K562 (cell line): ENCODE measurements around the gene CDNF. TPM values are rescaled to one million over a fixed set of nuclear protein-coding genes. Genes with fewer than 3 reads are reported as not detected.
A peak's percentile ranks its signal among the peaks of the same experiment; 100 is the strongest.

Source experiments
- ARID1B ChIP-seq: fragments of 450-650 bp; IDR thresholded peaks from 2 replicates; pipeline ENCODE4 v1.6.1; 2016; ENCODE audit warnings: antibody characterized with exemption, mild to moderate bottlenecking, inconsistent platforms
- BRD4 ChIP-seq: fragments of 200-600 bp; sonication (generic); IDR thresholded peaks from 2 replicates; pipeline ENCODE4 v1.6.1; 2017; ENCODE audit warnings: inconsistent platforms
- CEBPB ChIP-seq: fragments of 450-650 bp; IDR thresholded peaks from 2 replicates; pipeline ENCODE4 v1.6.1; 2016; ENCODE audit warnings: missing genetic modification characterization, missing compliant biosample characterization
- CHD2 ChIP-seq: IDR thresholded peaks from 2 replicates; pipeline ENCODE4 v1.6.1; 2011; ENCODE audit warnings: low read depth, low read length
- CREB5 ChIP-seq: fragments of 250-450 bp; sonication (Bioruptor Pico); IDR thresholded peaks from 2 replicates; pipeline ENCODE4 v1.5.0; 2020; ENCODE audit warnings: mild to moderate bottlenecking
- EP400 ChIP-seq: fragments of 450-650 bp; IDR thresholded peaks from 2 replicates; pipeline ENCODE4 v1.6.1; 2017; ENCODE audit warnings: antibody characterized with exemption, mild to moderate bottlenecking, moderate library complexity
- GABPB1 ChIP-seq: sonication (generic); formaldehyde crosslinking; IDR thresholded peaks from 2 replicates; pipeline ENCODE4 v1.8.0; 2022; ENCODE audit warnings: mild to moderate bottlenecking, missing genetic modification reagents
- GTF2B ChIP-seq: IDR thresholded peaks from 2 replicates; pipeline ENCODE4 v1.6.1; 2011; ENCODE audit not compliant: insufficient read length; ENCODE audit errors: extremely low read depth
- GTF3C2 ChIP-seq: IDR thresholded peaks from 3 replicates; pipeline ENCODE4 v1.6.1; 2011; ENCODE audit warnings: borderline replicate concordance, mild to moderate bottlenecking, moderate library complexity; ENCODE audit not compliant: insufficient read length; ENCODE audit errors: extremely low read depth
- IRF2 ChIP-seq: sonication (generic); formaldehyde crosslinking; IDR thresholded peaks from 2 replicates; pipeline ENCODE4 v1.8.1; 2022; ENCODE audit warnings: mild to moderate bottlenecking, missing genetic modification reagents
- MCM7 ChIP-seq, 2 experiments: fragments of 450-650 bp; IDR thresholded peaks; 2 replicates each; pipeline ENCODE4 v1.6.1; 2016 to 2018
- MTA1 ChIP-seq: fragments of 450-650 bp; IDR thresholded peaks from 2 replicates; pipeline ENCODE4 v1.6.1; 2017; ENCODE audit warnings: borderline replicate concordance
- MTF1 ChIP-seq: fragments of 250-450 bp; sonication (Bioruptor Pico); IDR thresholded peaks from 2 replicates; pipeline ENCODE4 v1.9.0; 2021; ENCODE audit warnings: moderate library complexity, mild to moderate bottlenecking, inconsistent platforms, borderline replicate concordance
- MYNN ChIP-seq, 2 experiments: sonication (generic); formaldehyde crosslinking in 1 of 2; IDR thresholded peaks; 2 replicates each; pipeline versions ENCODE4 v1.5.0 to v1.6.1; 2016 to 2020; ENCODE audit warnings: antibody characterized with exemption in 1 of 2, missing genetic modification reagents in 1 of 2
- NCOR1 ChIP-seq: fragments of 450-650 bp; IDR thresholded peaks from 2 replicates; pipeline ENCODE4 v1.6.1; 2016; ENCODE audit warnings: mild to moderate bottlenecking, moderate library complexity
- NRF1 ChIP-seq, 2 experiments: fragments of 450-650 bp; IDR thresholded peaks in 1 of 2; conservative IDR thresholded peaks in 1 of 2; 2 replicates each; pipeline ENCODE4 v1.6.1; 2014; ENCODE audit warnings: mild to moderate bottlenecking in 2 of 2
- NUFIP1 ChIP-seq: fragments of 450-650 bp; IDR thresholded peaks from 2 replicates; pipeline ENCODE4 v1.6.1; 2018; ENCODE audit not compliant: partially characterized antibody
- POU5F1 ChIP-seq: fragments of 150-350 bp; IDR thresholded peaks from 2 replicates; pipeline ENCODE4 v1.6.1; 2014; ENCODE audit warnings: borderline replicate concordance, low read length, low read depth, mild to moderate bottlenecking; ENCODE audit not compliant: partially characterized antibody
- SAFB2 ChIP-seq: fragments of 200-400 bp; formaldehyde crosslinking; IDR thresholded peaks from 2 replicates; pipeline ENCODE4 v1.6.1; 2018; ENCODE audit warnings: borderline replicate concordance, low read length, low read depth, moderate library complexity; ENCODE audit not compliant: severe bottlenecking
- SMARCA4 ChIP-seq: fragments of 450-650 bp; IDR thresholded peaks from 2 replicates; pipeline ENCODE4 v1.6.1; 2016
- TCF7 ChIP-seq: sonication (generic); IDR thresholded peaks from 2 replicates; pipeline ENCODE4 v1.6.1; 2016; ENCODE audit warnings: antibody characterized with exemption, borderline replicate concordance
- THRAP3 ChIP-seq: fragments of 450-650 bp; IDR thresholded peaks from 2 replicates; pipeline ENCODE4 v1.6.1; 2016; ENCODE audit warnings: mild to moderate bottlenecking, inconsistent platforms, borderline replicate concordance
- ZBTB17 ChIP-seq: fragments of 450-650 bp; formaldehyde crosslinking; IDR thresholded peaks from 2 replicates; pipeline ENCODE4 v1.4.0; 2020; ENCODE audit warnings: mild to moderate bottlenecking
- ZNF140 ChIP-seq: fragments of 250-450 bp; sonication (Bioruptor Pico); IDR thresholded peaks from 2 replicates; pipeline ENCODE4 v1.8.0; 2021; ENCODE audit warnings: moderate library complexity, mild to moderate bottlenecking, inconsistent platforms
- ZNF212 ChIP-seq: fragments of 450-650 bp; formaldehyde crosslinking; IDR thresholded peaks from 2 replicates; pipeline ENCODE4 v1.4.0; 2020; ENCODE audit warnings: mild to moderate bottlenecking
- polyA plus RNA-seq, 8 experiments: library from polyadenylated mRNA; depleted of rRNA in 4 of 8; stranded (reverse) in 5 of 8; unstranded in 3 of 8; fragments of >200 nt; fragmentation: Nextera tagmentation in 2 of 8; fragmentation: Illumina TruSeq in 1 of 8; extraction: Ambion mirVana in 2 of 8; extraction: Trizol in 1 of 8; gene quantifications; 2 replicates each; pipeline versions ENCODE4 v1.2.1 to v1.2.3, GENCODE V29; 2011 to 2014; ENCODE audit warnings: inconsistent platforms in 1 of 8, missing spikeins in 1 of 8
- total RNA-seq, 7 experiments: library from RNA; depleted of rRNA in 6 of 7; stranded (reverse); fragments of >200 nt in 6 of 7; fragmentation: Illumina TruSeq in 2 of 7; extraction: Trizol in 2 of 7; gene quantifications; 2 replicates each; pipeline versions ENCODE4 v1.2.1 to v1.2.3, GENCODE V29; 2011 to 2021; ENCODE audit warnings: low replicate concordance in 1 of 7

CDNF gene
- total and polyA plus RNA-seq, 9 of the 15 experiments (the other 6 are each of a cell fraction or from before 2014, with no cell fraction given), result 0.18 to 1.6 (median 0.61) TPM

- no peak for TF ChIP-seq MYNN (IDR thresholded peaks at IDR 0.05)
- no peak for TF ChIP-seq MYNN (CRISPR knock-in tag; IDR thresholded peaks at IDR 0.05)
- TF ChIP-seq CEBPB, result peak; percentile 82
- TF ChIP-seq NUFIP1, result no peak
- peak; percentile 69 for TF ChIP-seq GABPB1 (CRISPR knock-in tag)
- no peak for TF ChIP-seq ZNF140 (CRISPR knock-in tag)
- TF ChIP-seq MTA1, result no peak
- no peak for TF ChIP-seq NCOR1
- no peak for TF ChIP-seq SMARCA4
- TF ChIP-seq ZBTB17, result no peak
- no peak for TF ChIP-seq TCF7
- TF ChIP-seq THRAP3, result no peak
- no peak for TF ChIP-seq GTF2B
- TF ChIP-seq BRD4, result no peak
- TF ChIP-seq SAFB2, result no peak
- TF ChIP-seq CREB5, result no peak
- no peak for TF ChIP-seq GTF3C2
- no peak for TF ChIP-seq MTF1 (CRISPR knock-in tag)
- TF ChIP-seq ARID1B, result no peak
- peak; percentile 85 for TF ChIP-seq EP400
- peak; percentile 85 for TF ChIP-seq CHD2
- no peak for TF ChIP-seq ZNF212 (CRISPR knock-in tag)
- no peak for TF ChIP-seq MCM7 (IDR thresholded peaks at IDR 0.05)
- no peak for TF ChIP-seq IRF2 (CRISPR knock-in tag)
- TF ChIP-seq POU5F1, result no peak
- TF ChIP-seq NRF1 (conservative IDR thresholded peaks at IDR 0.05 in 1 of 2, IDR thresholded peaks at IDR 0.05 in 1 of 2), result peak; percentile 99 to 100
Observed at GRCh38 chr10:14837757-14838581, at the start of gene CDNF, which contains the start of the genes HSPA14 and MSANTD7 (continued).
